Activated naive CD4-positive, alpha-beta T cell treated with anti-CD3 and anti-CD28 coated beads, Interleukin-2, amount 50 U/mL, for 24 hours (primary cell): ENCODE data around the gene AMH.
"Not testable (repeated sequence)": the region's sequence is repeated elsewhere in the genome, so short reads cannot be mapped to it uniquely, and the experiment has no call there.

Experiments used
- H3K27ac Mint-ChIP-seq: one replicate; pipeline ENCODE4 v1.8.0; 2021; ENCODE audit warnings: mild to moderate bottlenecking, mixed read lengths
- H3K27me3 Mint-ChIP-seq: one replicate; pipeline ENCODE4 v1.8.0; 2021; ENCODE audit warnings: mixed read lengths
- H3K36me3 Mint-ChIP-seq: one replicate; pipeline ENCODE4 v1.8.0; 2021; ENCODE audit warnings: mixed read lengths
- H3K4me1 Mint-ChIP-seq: one replicate; pipeline ENCODE4 v1.8.0; 2021; ENCODE audit warnings: mixed read lengths
- H3K4me3 Mint-ChIP-seq: one replicate; pipeline ENCODE4 v1.8.0; 2021; ENCODE audit warnings: mild to moderate bottlenecking, mixed read lengths
- H3K9me3 Mint-ChIP-seq: one replicate; pipeline ENCODE4 v1.8.0; 2021; ENCODE audit warnings: mixed read lengths

Gene AMH

GRCh38 chr19:2276429-2276986 is 27.4 kb downstream of the AMH start:
- Mint-ChIP-seq H3K27ac (peak overlapping the region; percentile 23), H3K27me3 (no peaks in the 10 kb centered on the region), H3K36me3 (peaks cover 9% of the 10 kb centered on the region), H3K4me3 (no peak overlapping the region), H3K9me3 (no peaks in the 10 kb centered on the region), H3K4me1 (peaks cover 24% of the 10 kb centered on the region)

GRCh38 chr19:2277138-2277537 is 28.0 kb downstream of the AMH start:
- no peaks in the 10 kb centered on the region for H3K9me3 Mint-ChIP-seq
- peaks cover 20% of the 10 kb centered on the region for H3K4me1 Mint-ChIP-seq
- H3K27me3 Mint-ChIP-seq, result no peaks in the 10 kb centered on the region
- H3K36me3 Mint-ChIP-seq, result peaks cover 6% of the 10 kb centered on the region
- H3K4me3 Mint-ChIP-seq, result no peak overlapping the region
- no peak overlapping the region for H3K27ac Mint-ChIP-seq

GRCh38 chr19:2278459-2279158 is 29.5 kb downstream of the AMH start:
- Mint-ChIP-seq H3K9me3 (no peaks in the 10 kb centered on the region), H3K36me3 (peaks cover 3% of the 10 kb centered on the region), H3K4me1 (peaks cover 19% of the 10 kb centered on the region), H3K27ac (no peak overlapping the region), H3K4me3 (no peak overlapping the region), H3K27me3 (no peaks in the 10 kb centered on the region)

- H3K4me1 Mint-ChIP-seq, result peaks cover 5% of the 10 kb centered on the region
- no peaks in the 10 kb centered on the region for H3K36me3 Mint-ChIP-seq
- no peaks in the 10 kb centered on the region for H3K9me3 Mint-ChIP-seq
- no peaks in the 10 kb centered on the region for H3K27me3 Mint-ChIP-seq
- no peak overlapping the region for H3K27ac Mint-ChIP-seq
- H3K4me3 Mint-ChIP-seq, result no peak overlapping the region
These were observed 31.6 kb downstream of the AMH start for GRCh38 chr19:2280633-2281264.

GRCh38 chr19:2281265-2282061 is 32.3 kb downstream of the AMH start:
- not testable (repeated sequence) for H3K27me3 Mint-ChIP-seq, H3K9me3 Mint-ChIP-seq, H3K4me1 Mint-ChIP-seq, H3K27ac Mint-ChIP-seq, H3K36me3 Mint-ChIP-seq
- H3K4me3 Mint-ChIP-seq, result peak overlapping the region; percentile 72

GRCh38 chr19:2282062-2282861 is 33.1 kb downstream of the AMH start, which contains the start of gene PEAK3:
Gene PEAK3 (minus strand): TSS chr19:2282175. CDS start chr19:2280931, 1,244 bp downstream.
- Mint-ChIP-seq H3K9me3 (no peaks in the 10 kb centered on the region), H3K4me3 (peak within 1 kb of the TSS; percentile 72), H3K36me3 (no peaks in the 10 kb centered on the region), H3K27ac (no peak within 1 kb of the TSS), H3K4me1 (peaks cover 5% of the 10 kb centered on the region), H3K27me3 (no peaks in the 10 kb centered on the region)

- no peaks in the 10 kb centered on the region for H3K36me3 Mint-ChIP-seq
- no peaks in the 10 kb centered on the region for H3K27me3 Mint-ChIP-seq
- H3K4me1 Mint-ChIP-seq, result peaks cover 5% of the 10 kb centered on the region
- no peaks in the 10 kb centered on the region for H3K9me3 Mint-ChIP-seq
- peak overlapping the region; percentile 64 for H3K4me3 Mint-ChIP-seq
- no peak overlapping the region for H3K27ac Mint-ChIP-seq
These were observed 33.7 kb downstream of the AMH start for GRCh38 chr19:2282862-2283237.

GRCh38 chr19:2283835-2284507 is 34.8 kb downstream of the AMH start:
- H3K4me3 Mint-ChIP-seq, result no peak overlapping the region
- no peaks in the 10 kb centered on the region for H3K9me3 Mint-ChIP-seq
- no peaks in the 10 kb centered on the region for H3K36me3 Mint-ChIP-seq
- H3K4me1 Mint-ChIP-seq, result peaks cover 13% of the 10 kb centered on the region
- no peaks in the 10 kb centered on the region for H3K27me3 Mint-ChIP-seq
- peak overlapping the region; percentile 46 for H3K27ac Mint-ChIP-seq

GRCh38 chr19:2286402-2287140 is 37.4 kb downstream of the AMH start:
- Mint-ChIP-seq H3K9me3 (no peaks in the 10 kb centered on the region), H3K27ac (no peak overlapping the region), H3K4me3 (no peak overlapping the region), H3K4me1 (peaks cover 24% of the 10 kb centered on the region), H3K36me3 (no peaks in the 10 kb centered on the region), H3K27me3 (no peaks in the 10 kb centered on the region)

GRCh38 chr19:2287585-2288337 is 38.6 kb downstream of the AMH start:
- H3K36me3 Mint-ChIP-seq, result no peaks in the 10 kb centered on the region
- no peaks in the 10 kb centered on the region for H3K27me3 Mint-ChIP-seq
- peak overlapping the region; percentile 17 for H3K27ac Mint-ChIP-seq
- H3K4me3 Mint-ChIP-seq, result no peak overlapping the region
- no peaks in the 10 kb centered on the region for H3K9me3 Mint-ChIP-seq
- H3K4me1 Mint-ChIP-seq, result peaks cover 23% of the 10 kb centered on the region

GRCh38 chr19:2288338-2288817 is 39.3 kb downstream of the AMH start:
- Mint-ChIP-seq H3K27ac (peak overlapping the region; percentile 60), H3K36me3 (no peaks in the 10 kb centered on the region), H3K27me3 (no peaks in the 10 kb centered on the region), H3K4me1 (peaks cover 25% of the 10 kb centered on the region), H3K9me3 (no peaks in the 10 kb centered on the region), H3K4me3 (peak overlapping the region; percentile 87)

- Mint-ChIP-seq H3K4me1 (peaks cover 28% of the 10 kb centered on the region), H3K27me3 (no peaks in the 10 kb centered on the region), H3K9me3 (no peaks in the 10 kb centered on the region), H3K27ac (peak overlapping the region; percentile 60), H3K4me3 (peak overlapping the region; percentile 87), H3K36me3 (peaks cover 3% of the 10 kb centered on the region)
These were observed 39.9 kb downstream of the AMH start for GRCh38 chr19:2288818-2289713.
